T-helper 17 cell (primary cell): ENCODE data around the gene PARD3B. TPM values are rescaled to one million over a fixed set of nuclear protein-coding genes. Genes with fewer than 3 reads are reported as not detected.

ENCODE experiments used
- ATAC-seq: fragments of 150-1000 bp; cut with Tn5 transposase; 2 replicates; pipeline ENCODE4 v1.10.0; 2021; ENCODE audit warnings: mild to moderate bottlenecking, moderate library complexity
- DNase-seq, 3 donors: peaks; one replicate each; pipeline versions ENCODE4 v3.0.0 to v3.0.0-alpha.2; 2020 to 2021
- H3K9me3 ChIP-seq: one replicate; pipeline ENCODE4 v1.7.0; 2013; ENCODE audit warnings: low read length, mild to moderate bottlenecking; ENCODE audit not compliant: control insufficient read depth, poor library complexity, severe bottlenecking
- H3K27ac Mint-ChIP-seq: one replicate; pipeline ENCODE4 v1.8.0; 2022; ENCODE audit warnings: mild to moderate bottlenecking, moderate library complexity, mixed read lengths
- H3K27me3 Mint-ChIP-seq: one replicate; pipeline ENCODE4 v1.8.0; 2022; ENCODE audit warnings: mixed read lengths
- H3K36me3 Mint-ChIP-seq: one replicate; pipeline ENCODE4 v1.8.0; 2022; ENCODE audit warnings: low read depth, mixed read lengths
- H3K4me1 Mint-ChIP-seq: one replicate; pipeline ENCODE4 v1.8.0; 2022; ENCODE audit warnings: mild to moderate bottlenecking, mixed read lengths
- H3K4me3 Mint-ChIP-seq: one replicate; pipeline ENCODE4 v1.8.0; 2022; ENCODE audit warnings: mild to moderate bottlenecking, moderate library complexity, mixed read lengths
- total RNA-seq, 4 donors: library from RNA in 2 of 4; stranded (reverse) in 2 of 4; gene quantifications; one replicate each; pipeline ENCODE4 v1.2.3 and lab custom pipeline; 2022 to 2026

The PARD3B gene
- total RNA-seq, 2 donors from 2014 or later = 1.5 to 3.0 TPM

- Mint-ChIP-seq H3K4me1 (peaks cover 14% of the 10 kb centered on the region), H3K4me3 (no peak overlapping the region), H3K27me3 (no peaks in the 10 kb centered on the region), H3K27ac (peak overlapping the region; percentile 32), H3K36me3 (peaks cover 2% of the 10 kb centered on the region)
- H3K9me3 ChIP-seq = no peaks in the 10 kb centered on the region
- no peak for ATAC-seq
- DNase-seq = no peak
Observed at GRCh38 chr2:204950695-204951346, 405.5 kb downstream of the PARD3B start.

DNA sequence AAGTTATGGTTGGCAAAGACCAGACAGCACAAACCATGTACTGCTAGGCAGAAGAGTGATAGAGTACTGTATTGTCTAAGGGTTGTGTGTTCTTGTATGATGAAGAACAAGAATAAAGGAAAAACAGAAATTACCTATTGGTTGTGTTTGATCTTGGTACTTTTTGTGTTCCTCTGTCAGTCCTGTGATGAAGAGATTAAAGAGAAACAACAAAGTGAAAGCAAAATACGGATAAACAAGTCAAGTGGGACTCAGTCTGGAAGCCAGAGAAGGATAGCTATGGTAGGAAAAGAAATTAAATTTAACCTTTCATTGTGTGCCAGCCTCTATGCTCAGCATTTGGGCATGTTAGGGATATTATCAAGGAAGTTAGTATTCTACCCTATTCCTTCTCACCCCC is 413.1 kb downstream of the PARD3B start:
- ATAC-seq = peak; percentile 23
- no peak for DNase-seq
- H3K4me1 Mint-ChIP-seq = peaks cover 7% of the 10 kb centered on the region
- H3K36me3 Mint-ChIP-seq = no peaks in the 10 kb centered on the region
- H3K9me3 ChIP-seq = no peaks in the 10 kb centered on the region
- H3K27ac Mint-ChIP-seq = peak overlapping the region; percentile 41
- no peaks in the 10 kb centered on the region for H3K27me3 Mint-ChIP-seq
- no peak overlapping the region for H3K4me3 Mint-ChIP-seq

DNA sequence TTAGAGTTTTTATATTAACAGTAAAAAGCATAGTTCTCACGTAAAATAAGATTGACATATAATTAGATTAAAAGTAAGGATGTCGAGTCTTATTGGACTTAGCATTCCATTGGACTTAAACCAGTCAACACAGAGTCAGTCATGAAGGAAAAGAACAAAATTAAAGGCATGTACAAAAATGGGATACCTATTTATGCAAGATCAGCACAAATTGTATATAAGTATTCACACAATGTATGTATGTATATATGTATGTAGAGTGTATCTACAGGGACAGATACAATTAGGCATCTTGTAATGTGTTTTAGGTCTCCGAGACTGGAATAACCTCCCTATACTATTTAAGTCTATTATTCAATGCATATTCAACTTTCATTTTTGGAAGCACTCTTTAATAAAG is 419.1 kb downstream of the PARD3B start:
- DNase-seq = no peak
- H3K36me3 Mint-ChIP-seq = no peaks in the 10 kb centered on the region
- H3K4me3 Mint-ChIP-seq = no peak overlapping the region
- no peaks in the 10 kb centered on the region for H3K9me3 ChIP-seq
- H3K27me3 Mint-ChIP-seq = no peaks in the 10 kb centered on the region
- H3K27ac Mint-ChIP-seq = no peak overlapping the region
- no peak for ATAC-seq
- H3K4me1 Mint-ChIP-seq = peaks cover 20% of the 10 kb centered on the region

GRCh38 chr2:204966245-204966644 is 421.0 kb downstream of the PARD3B start:
- DNase-seq = no peak
- no peak for ATAC-seq
- H3K36me3 Mint-ChIP-seq = no peaks in the 10 kb centered on the region
- no peak overlapping the region for H3K4me3 Mint-ChIP-seq
- peak overlapping the region; percentile 93 for H3K27ac Mint-ChIP-seq
- no peaks in the 10 kb centered on the region for H3K27me3 Mint-ChIP-seq
- peaks cover 26% of the 10 kb centered on the region for H3K4me1 Mint-ChIP-seq
- no peaks in the 10 kb centered on the region for H3K9me3 ChIP-seq

- Mint-ChIP-seq H3K4me3 (peak overlapping the region; percentile 64), H3K36me3 (no peaks in the 10 kb centered on the region), H3K27ac (peak overlapping the region; percentile 93), H3K4me1 (peaks cover 29% of the 10 kb centered on the region), H3K27me3 (no peaks in the 10 kb centered on the region)
- ATAC-seq (peak; percentile 83), DNase-seq (peak in 2 of 3 donors; percentile 11 to 15)
- H3K9me3 ChIP-seq = no peaks in the 10 kb centered on the region
Observed at GRCh38 chr2:204967199-204967960, 422.1 kb downstream of the PARD3B start.

DNA sequence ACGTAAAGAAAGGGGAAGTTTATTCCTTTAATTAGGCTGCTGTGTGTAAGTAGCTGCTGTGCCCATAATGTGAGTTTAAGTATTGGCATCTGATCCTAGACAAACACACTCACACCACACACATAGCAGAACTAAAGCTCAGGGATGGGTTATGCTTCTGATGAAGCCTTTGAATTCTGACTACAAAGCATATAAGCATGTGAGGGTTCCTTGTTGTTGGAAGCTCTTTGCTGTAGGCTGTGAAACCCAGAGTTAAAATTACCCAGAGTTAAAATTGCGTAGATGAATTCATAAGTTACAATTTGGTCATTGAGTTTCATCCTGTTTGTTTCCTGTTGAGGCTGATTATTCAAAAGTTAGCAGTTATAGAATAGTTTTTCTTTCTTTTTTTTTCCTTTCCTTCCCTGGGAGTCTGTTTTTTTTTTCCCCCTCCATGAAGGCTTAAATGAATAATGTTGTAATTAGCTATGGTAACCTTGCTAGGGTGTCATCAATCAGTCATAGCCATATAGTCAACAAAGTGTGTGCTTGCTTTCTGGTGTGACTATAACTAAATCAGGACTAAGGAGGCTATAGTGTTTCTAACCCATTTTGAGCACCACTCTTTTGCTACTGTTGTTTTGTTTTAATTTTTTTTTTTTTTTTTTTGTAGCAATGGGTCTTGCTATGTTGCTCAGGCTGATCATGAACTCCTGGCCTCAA is 426.1 kb downstream of the PARD3B start:
- no peaks in the 10 kb centered on the region for H3K9me3 ChIP-seq
- DNase-seq = no peak
- Mint-ChIP-seq H3K4me3 (peak overlapping the region; percentile 21), H3K4me1 (peaks cover 33% of the 10 kb centered on the region), H3K27me3 (no peaks in the 10 kb centered on the region), H3K36me3 (peaks cover 2% of the 10 kb centered on the region), H3K27ac (peak overlapping the region; percentile 93)
- ATAC-seq = peak; percentile 61

- Mint-ChIP-seq H3K36me3 (peaks cover 2% of the 10 kb centered on the region), H3K27me3 (no peaks in the 10 kb centered on the region), H3K4me1 (peaks cover 28% of the 10 kb centered on the region), H3K27ac (peak overlapping the region; percentile 93), H3K4me3 (no peak overlapping the region)
- ATAC-seq (no peak), DNase-seq (no peak)
- no peaks in the 10 kb centered on the region for H3K9me3 ChIP-seq
Observed at GRCh38 chr2:204972161-204972560, 426.9 kb downstream of the PARD3B start.

DNA sequence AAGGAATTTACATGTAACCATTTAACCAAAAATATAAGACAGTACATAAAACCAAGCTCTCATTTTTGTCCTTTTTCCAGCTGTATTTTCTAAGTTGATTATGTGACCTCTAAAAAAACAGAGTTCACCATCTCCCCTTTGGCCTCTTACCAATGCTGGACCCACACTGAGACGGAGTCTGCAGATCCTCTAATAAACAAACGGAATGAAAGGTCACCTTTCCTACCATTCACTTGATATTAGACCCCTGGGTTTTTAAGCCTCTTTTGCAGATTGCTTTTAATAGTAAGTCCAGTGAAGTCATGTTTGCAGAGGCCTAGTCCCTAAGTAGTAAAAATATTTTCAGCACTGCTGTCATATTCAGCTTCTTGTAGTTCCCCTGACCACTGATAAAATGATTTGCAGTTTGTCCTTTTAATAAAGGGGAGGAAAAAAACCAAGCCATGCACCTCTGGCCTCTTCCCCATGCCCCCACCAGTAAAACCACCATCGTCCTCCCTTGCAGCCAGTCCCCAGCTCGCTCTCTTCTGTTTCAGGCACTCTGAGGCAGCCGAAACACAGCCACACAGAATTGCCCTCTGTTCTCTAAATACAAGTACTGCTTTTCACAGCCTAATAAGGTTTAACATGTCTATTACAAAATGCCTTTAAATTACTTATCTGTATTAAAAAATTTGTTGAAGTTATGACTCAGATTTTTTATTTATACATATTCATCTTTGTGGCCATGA is 427.5 kb downstream of the PARD3B start:
- H3K4me3 Mint-ChIP-seq = peak overlapping the region; percentile 33
- DNase-seq (no peak), ATAC-seq (no peak)
- H3K9me3 ChIP-seq = no peaks in the 10 kb centered on the region
- peaks cover 2% of the 10 kb centered on the region for H3K36me3 Mint-ChIP-seq
- H3K27me3 Mint-ChIP-seq = no peaks in the 10 kb centered on the region
- peaks cover 22% of the 10 kb centered on the region for H3K4me1 Mint-ChIP-seq
- H3K27ac Mint-ChIP-seq = peak overlapping the region; percentile 78

GRCh38 chr2:204973616-204974015 is 428.3 kb downstream of the PARD3B start:
- peak overlapping the region; percentile 78 for H3K27ac Mint-ChIP-seq
- peaks cover 2% of the 10 kb centered on the region for H3K36me3 Mint-ChIP-seq
- H3K9me3 ChIP-seq = no peaks in the 10 kb centered on the region
- H3K4me1 Mint-ChIP-seq = peaks cover 18% of the 10 kb centered on the region
- H3K4me3 Mint-ChIP-seq = no peak overlapping the region
- ATAC-seq = no peak
- DNase-seq = no peak
- no peaks in the 10 kb centered on the region for H3K27me3 Mint-ChIP-seq

DNA sequence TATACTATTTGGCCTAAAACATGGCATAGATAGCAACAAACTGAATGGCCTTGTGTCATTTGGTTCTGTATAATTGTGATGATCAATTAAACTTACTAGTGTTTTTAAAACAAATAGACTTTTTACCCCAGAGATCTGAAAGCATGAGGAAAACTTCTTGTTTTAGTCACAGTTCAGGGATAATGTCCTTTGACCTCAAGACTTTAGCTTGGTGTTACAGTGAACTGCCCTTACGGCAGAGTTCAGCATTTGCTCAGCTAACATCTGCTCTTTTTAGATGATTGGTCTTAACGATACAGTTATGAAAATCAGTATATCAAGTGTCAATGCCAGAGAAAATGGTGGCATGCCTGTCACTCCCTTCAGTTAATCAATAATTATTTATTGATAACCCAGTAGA is 429.2 kb downstream of the PARD3B start:
- H3K36me3 Mint-ChIP-seq = peaks cover 2% of the 10 kb centered on the region
- ATAC-seq = no peak
- no peaks in the 10 kb centered on the region for H3K9me3 ChIP-seq
- DNase-seq = no peak
- H3K4me3 Mint-ChIP-seq = no peak overlapping the region
- H3K27ac Mint-ChIP-seq = peak overlapping the region; percentile 78
- H3K4me1 Mint-ChIP-seq = peaks cover 16% of the 10 kb centered on the region
- no peaks in the 10 kb centered on the region for H3K27me3 Mint-ChIP-seq

GRCh38 chr2:204977914-204978313 is 432.6 kb downstream of the PARD3B start:
- Mint-ChIP-seq H3K4me3 (no peak overlapping the region), H3K4me1 (peaks cover 16% of the 10 kb centered on the region), H3K36me3 (peaks cover 1% of the 10 kb centered on the region), H3K27me3 (no peaks in the 10 kb centered on the region), H3K27ac (no peak overlapping the region)
- H3K9me3 ChIP-seq = no peaks in the 10 kb centered on the region
- ATAC-seq (no peak), DNase-seq (no peak)

- no peaks in the 10 kb centered on the region for H3K36me3 Mint-ChIP-seq
- DNase-seq (no peak), ATAC-seq (no peak)
- no peak overlapping the region for H3K4me3 Mint-ChIP-seq
- H3K27ac Mint-ChIP-seq = no peak overlapping the region
- no peaks in the 10 kb centered on the region for H3K9me3 ChIP-seq
- H3K4me1 Mint-ChIP-seq = peaks cover 11% of the 10 kb centered on the region
- H3K27me3 Mint-ChIP-seq = no peaks in the 10 kb centered on the region
Observed at GRCh38 chr2:204982303-204982702, 437.0 kb downstream of the PARD3B start.

DNA sequence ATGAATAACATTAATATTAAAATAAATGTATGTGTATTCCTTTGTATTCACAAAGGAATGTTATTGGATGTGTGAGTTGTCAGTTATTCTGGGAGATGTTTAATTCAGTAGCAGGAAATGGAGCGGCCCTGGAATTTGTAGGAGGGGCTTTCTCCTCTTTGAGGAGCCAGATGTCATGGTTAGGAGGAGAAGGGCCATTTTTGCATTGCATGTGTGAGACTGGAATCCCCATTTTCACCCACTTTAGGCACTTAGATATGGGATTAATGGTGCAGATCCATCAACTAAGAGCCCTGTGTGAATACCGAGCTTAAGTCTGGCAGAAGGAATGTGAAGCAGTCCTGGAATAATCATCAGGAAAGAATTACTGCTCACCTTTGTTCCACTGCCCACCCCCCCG is 439.2 kb downstream of the PARD3B start:
- Mint-ChIP-seq H3K4me3 (no peak overlapping the region), H3K27me3 (no peaks in the 10 kb centered on the region), H3K4me1 (peaks cover 14% of the 10 kb centered on the region), H3K27ac (no peak overlapping the region), H3K36me3 (no peaks in the 10 kb centered on the region)
- ATAC-seq (no peak), DNase-seq (no peak)
- no peaks in the 10 kb centered on the region for H3K9me3 ChIP-seq
